HEK293T (cell line): ENCODE results near the gene AGBL1.

Experiments
- CTCF ChIA-PET: fragments of 350-600 bp; formaldehyde crosslinking; extraction: SDS; loops from one replicate; lab custom pipeline; 2021; ENCODE audit warnings: antibody characterized with exemption, inconsistent platforms; lab: Yijun Ruan, JAX
- POLR2A ChIA-PET: fragments of 350-600 bp; formaldehyde crosslinking; extraction: SDS; loops from one replicate; lab custom pipeline; 2020; ENCODE audit warnings: antibody characterized with exemption, inconsistent platforms; lab: Yijun Ruan, JAX
- DNase-seq: peaks from one replicate; pipeline ENCODE4 v3.0.0; 2012; ENCODE audit warnings: mixed read lengths; ENCODE audit errors: extremely low spot score
- ARNT ChIP-seq: fragments of 450-650 bp; IDR thresholded peaks from 2 replicates; pipeline ENCODE4 v1.6.1; 2017; ENCODE audit warnings: mild to moderate bottlenecking
- BHLHE40 ChIP-seq: fragments of 450-650 bp; IDR thresholded peaks from 2 replicates; pipeline ENCODE4 v1.6.1; 2016; ENCODE audit warnings: mild to moderate bottlenecking, moderate library complexity, borderline replicate concordance
- CTBP1 ChIP-seq: fragments of 450-650 bp; IDR thresholded peaks from 2 replicates; pipeline ENCODE4 v1.6.1; 2016; ENCODE audit warnings: borderline replicate concordance
- ELF4 ChIP-seq: fragments of 450-650 bp; IDR thresholded peaks from 2 replicates; pipeline ENCODE4 v1.6.1; 2017; ENCODE audit warnings: antibody characterized with exemption
- FOXA1 ChIP-seq: fragments of 450-650 bp; IDR thresholded peaks from 2 replicates; pipeline ENCODE4 v1.6.1; 2016; ENCODE audit warnings: mild to moderate bottlenecking
- FOXK2 ChIP-seq: fragments of 450-650 bp; IDR thresholded peaks from 2 replicates; pipeline ENCODE4 v1.6.1; 2016; ENCODE audit warnings: mild to moderate bottlenecking
- FOXM1 ChIP-seq: fragments of 450-650 bp; IDR thresholded peaks from 2 replicates; pipeline ENCODE4 v1.6.1; 2017; ENCODE audit warnings: mild to moderate bottlenecking, borderline replicate concordance
- HDGF ChIP-seq: fragments of 450-650 bp; IDR thresholded peaks from 2 replicates; pipeline ENCODE4 v1.6.1; 2017; ENCODE audit warnings: antibody characterized with exemption, borderline replicate concordance
- L3MBTL2 ChIP-seq: fragments of 450-650 bp; conservative IDR thresholded peaks from 2 replicates; pipeline ENCODE4 v1.6.1; 2016; ENCODE audit warnings: mild to moderate bottlenecking
- LEF1 ChIP-seq: fragments of 450-650 bp; IDR thresholded peaks from 2 replicates; pipeline ENCODE4 v1.6.1; 2017; ENCODE audit warnings: mild to moderate bottlenecking, borderline replicate concordance
- NFRKB ChIP-seq: fragments of 450-650 bp; IDR thresholded peaks from 2 replicates; pipeline ENCODE4 v1.6.1; 2016; ENCODE audit warnings: mild to moderate bottlenecking, moderate library complexity
- SP1 ChIP-seq: fragments of 450-650 bp; IDR thresholded peaks from 2 replicates; pipeline ENCODE4 v1.6.1; 2017
- SUZ12 ChIP-seq: fragments of 450-650 bp; IDR thresholded peaks from 2 replicates; pipeline ENCODE4 v1.6.1; 2016; ENCODE audit warnings: mild to moderate bottlenecking
- TARDBP ChIP-seq: fragments of 450-650 bp; IDR thresholded peaks from 2 replicates; pipeline ENCODE4 v1.6.1; 2016
- ZNF384 ChIP-seq: fragments of 450-650 bp; IDR thresholded peaks from 2 replicates; pipeline ENCODE4 v1.6.1; 2016
- TF ChIP-seq, protein P1 (sequence below): fragments of 450-650 bp; IDR thresholded peaks from 2 replicates; pipeline ENCODE4 v1.6.1; 2016

Gene AGBL1

DNA sequence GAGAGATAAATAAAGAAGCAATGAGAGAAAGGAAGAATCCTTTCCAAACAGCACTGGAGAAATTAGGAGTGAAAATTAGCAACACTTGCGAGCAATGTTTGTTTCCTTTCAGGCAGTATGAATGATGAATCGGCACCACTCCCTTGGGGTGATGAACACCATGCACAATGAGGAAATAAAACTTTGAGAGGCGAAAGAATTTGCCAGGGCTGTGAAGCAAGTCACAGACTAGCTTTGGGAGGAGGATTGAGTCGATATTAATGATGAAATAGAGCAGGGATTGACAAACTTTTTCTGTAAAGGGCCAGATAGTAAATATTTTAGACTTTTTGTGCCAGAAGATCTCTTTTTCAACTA, 237.7 kb downstream of the AGBL1 start:
- no peak for DNase-seq
- ChIA-PET CTCF (no interaction called here), POLR2A (no interaction called here)
- TF ChIP-seq BHLHE40 (no peak), LEF1 (no peak), SP1 (no peak), ELF4 (no peak), ARNT (no peak), FOXA1 (no peak), ZNF384 (no peak), SUZ12 (no peak), FOXM1 (no peak), FOXK2 (no peak), CTBP1 (no peak), TARDBP (no peak), NFRKB (no peak)
- TF ChIP-seq, protein P1, sequence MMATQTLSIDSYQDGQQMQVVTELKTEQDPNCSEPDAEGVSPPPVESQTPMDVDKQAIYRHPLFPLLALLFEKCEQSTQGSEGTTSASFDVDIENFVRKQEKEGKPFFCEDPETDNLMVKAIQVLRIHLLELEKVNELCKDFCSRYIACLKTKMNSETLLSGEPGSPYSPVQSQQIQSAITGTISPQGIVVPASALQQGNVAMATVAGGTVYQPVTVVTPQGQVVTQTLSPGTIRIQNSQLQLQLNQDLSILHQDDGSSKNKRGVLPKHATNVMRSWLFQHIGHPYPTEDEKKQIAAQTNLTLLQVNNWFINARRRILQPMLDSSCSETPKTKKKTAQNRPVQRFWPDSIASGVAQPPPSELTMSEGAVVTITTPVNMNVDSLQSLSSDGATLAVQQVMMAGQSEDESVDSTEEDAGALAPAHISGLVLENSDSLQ = no peak

DNA sequence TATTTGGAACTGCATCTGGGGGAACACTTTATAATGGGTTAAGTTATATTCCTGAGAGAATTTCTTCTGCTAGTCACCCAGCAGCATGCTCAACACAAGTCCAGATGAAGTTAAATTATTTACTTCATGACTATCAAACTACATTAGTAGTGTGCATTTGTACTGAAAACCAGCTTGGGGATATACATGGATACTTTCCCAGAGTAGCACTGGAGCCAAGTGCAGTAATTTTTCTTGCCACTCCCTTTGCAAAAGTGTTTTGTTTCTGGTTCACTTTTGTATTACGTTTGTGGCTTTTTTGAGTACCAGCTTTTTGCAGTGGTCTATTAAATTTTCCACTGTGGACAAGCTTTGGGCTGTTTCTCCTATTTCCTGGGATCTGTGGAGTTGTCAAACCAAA, 243.0 kb downstream of the AGBL1 start:
- ChIA-PET POLR2A (no interaction called here), CTCF (no interaction called here)
- DNase-seq = no peak
- TF ChIP-seq NFRKB = no peak
- TF ChIP-seq FOXK2 = no peak
- no peak for TF ChIP-seq FOXM1
- TF ChIP-seq L3MBTL2 = no peak
- TF ChIP-seq, protein P1 = no peak
- no peak for TF ChIP-seq BHLHE40
- no peak for TF ChIP-seq TARDBP
- TF ChIP-seq HDGF = no peak

DNA sequence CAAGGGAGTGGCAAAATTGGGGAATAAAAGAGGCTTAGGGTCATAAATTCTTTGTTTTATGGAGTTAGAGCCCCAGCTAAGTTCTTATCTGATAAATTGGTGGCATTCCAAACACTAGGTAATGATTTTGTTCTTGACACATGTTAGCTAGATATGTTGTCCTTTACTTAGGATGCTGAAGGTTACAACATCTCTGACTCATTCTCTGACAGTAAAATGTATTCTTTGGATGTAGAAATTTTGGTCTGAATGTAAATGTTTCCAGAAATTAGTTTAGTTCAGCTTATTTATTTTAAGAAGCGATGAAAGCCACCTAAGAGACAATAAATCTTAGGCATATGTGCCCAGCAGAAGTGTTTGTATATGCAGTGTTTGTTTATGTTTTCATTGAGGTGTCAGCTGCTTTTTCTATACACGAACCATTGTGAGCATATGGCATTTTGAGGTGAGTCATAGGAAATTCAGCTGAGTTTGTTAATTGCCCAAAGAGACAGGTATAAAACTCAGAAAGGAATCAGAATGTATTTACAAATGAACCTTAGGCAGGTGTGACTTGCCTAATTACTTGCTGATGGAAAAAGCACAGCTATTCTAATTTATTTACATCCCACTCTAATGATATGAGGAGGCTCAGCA, 247.7 kb downstream of the AGBL1 start:
- DNase-seq = no peak
- TF ChIP-seq BHLHE40 = no peak
- ChIA-PET POLR2A (interaction anchor here (0.8 kb wide), 1 partner anchor 162 kb away, joined by 3 read pairs; no protein-coding TSS in a partner anchor), CTCF (no interaction called here)

DNA sequence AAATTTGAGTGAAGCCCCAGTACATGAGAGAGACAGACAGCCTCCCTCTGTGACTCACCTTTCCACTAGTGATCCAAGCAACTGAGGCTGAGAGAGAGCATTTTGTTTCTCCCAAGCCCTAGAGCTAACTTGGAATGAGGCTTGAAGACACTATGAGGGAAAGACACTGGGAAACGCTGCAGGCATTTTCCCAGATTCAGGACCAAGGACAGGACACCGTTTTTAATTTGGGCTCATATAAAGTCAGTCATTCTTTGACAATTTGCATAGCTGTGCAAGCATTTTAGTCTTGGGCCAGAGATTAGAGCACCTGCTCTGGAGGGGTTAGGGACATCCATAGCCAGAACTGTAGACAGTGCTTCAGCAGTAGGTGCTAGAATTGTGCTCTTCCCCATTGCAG, 249.0 kb downstream of the AGBL1 start:
- TF ChIP-seq FOXK2 (no peak), ZNF384 (no peak), FOXM1 (no peak), FOXA1 (no peak), ELF4 (no peak), SUZ12 (no peak), NFRKB (no peak), CTBP1 (no peak), TARDBP (no peak), LEF1 (no peak), HDGF (no peak), BHLHE40 (no peak), ARNT (no peak), L3MBTL2 (no peak), SP1 (no peak)
- TF ChIP-seq, protein P1 = no peak
- CTCF ChIA-PET = no interaction called here
- no peak for DNase-seq
- POLR2A ChIA-PET = no interaction called here

DNA sequence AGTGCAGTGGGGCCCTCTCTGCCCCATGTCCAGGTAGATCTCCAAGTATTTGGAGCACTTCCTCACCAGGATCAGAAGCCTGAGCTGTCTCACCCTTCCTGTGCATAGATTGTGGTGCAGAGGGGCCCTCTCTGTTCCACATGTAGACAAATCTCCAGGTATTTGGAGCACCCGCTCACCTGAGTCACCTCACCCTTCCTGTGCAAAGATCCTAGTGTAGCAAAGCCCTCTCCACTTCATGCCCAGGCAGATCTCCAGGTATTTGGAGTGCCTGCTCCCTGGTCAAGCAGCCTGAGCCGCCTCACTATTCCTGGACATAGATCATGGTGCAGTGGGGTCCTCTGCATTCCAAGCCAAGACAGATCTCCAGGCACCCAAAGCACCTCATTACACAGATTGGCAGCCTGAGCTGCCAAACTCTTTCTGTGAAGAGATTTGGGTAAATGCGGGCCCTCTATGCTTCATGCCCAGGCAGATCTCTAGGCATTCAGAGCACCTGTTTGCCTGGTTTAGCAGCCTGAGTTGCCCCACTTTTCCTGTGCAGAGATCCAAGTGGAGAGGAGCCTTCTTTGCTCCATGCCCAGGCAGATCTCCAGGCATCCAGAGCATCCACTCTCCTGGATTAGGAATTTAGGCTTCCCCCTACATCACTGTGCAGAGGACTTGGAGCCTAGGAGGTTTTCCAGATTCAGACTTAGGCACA, 249.8 kb downstream of the AGBL1 start:
- DNase-seq = no peak
- ChIA-PET CTCF (no interaction called here), POLR2A (no interaction called here)
- TF ChIP-seq TARDBP = no peak
- TF ChIP-seq NFRKB = no peak
- TF ChIP-seq ARNT = no peak
- TF ChIP-seq, protein P1 = no peak
- TF ChIP-seq CTBP1 = no peak
- TF ChIP-seq ZNF384 = no peak

DNA sequence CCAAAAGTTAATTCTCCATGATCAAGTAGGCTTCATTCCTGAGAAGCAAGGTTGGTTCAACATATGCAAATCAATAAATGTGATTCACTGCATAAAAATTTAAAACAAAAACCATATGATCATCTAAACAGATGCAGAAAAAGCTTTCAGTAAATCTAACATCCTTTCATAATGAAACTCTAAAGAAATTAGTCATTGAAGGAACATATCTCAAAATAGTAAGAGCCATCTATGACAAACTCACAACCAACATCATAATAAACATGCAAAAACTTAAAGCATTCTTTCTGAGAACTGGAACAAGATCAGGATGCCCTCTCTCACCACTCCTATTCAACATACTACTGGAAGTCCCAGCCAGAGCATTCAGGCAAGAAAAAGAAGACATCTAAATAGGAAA, 254.1 kb downstream of the AGBL1 start:
- ChIA-PET POLR2A (no interaction called here), CTCF (no interaction called here)
- TF ChIP-seq ARNT (no peak), SUZ12 (no peak), ZNF384 (no peak), FOXA1 (no peak), BHLHE40 (no peak), LEF1 (no peak), HDGF (no peak), FOXM1 (no peak), TARDBP (no peak), ELF4 (no peak), FOXK2 (no peak)
- TF ChIP-seq, protein P1 = no peak
- DNase-seq = no peak
